Natural killer cell (primary cell): ENCODE measurements around the gene ACSM6. TPM values are rescaled to one million over a fixed set of nuclear protein-coding genes. Genes with fewer than 3 reads are reported as not detected.

Source experiments
- ATAC-seq, 3 donors: fragments of 150-1000 bp in 2 of 3; fragments of 200-7000 bp in 1 of 3; cut with Tn5 transposase; 1 replicate in 1 of 3; 2 replicates in 2 of 3; pipeline ENCODE4 v1.10.0; 2021; ENCODE audit warnings: mild to moderate bottlenecking in 2 of 3, moderate library complexity in 2 of 3
- DNase-seq, 2 donors: peaks; one replicate each; pipeline versions ENCODE4 v3.0.0 to v3.0.0-alpha.2; 2013 to 2021; ENCODE audit warnings: mixed read lengths in 1 of 2
- H3K27ac ChIP-seq: one replicate; pipeline ENCODE4 v1.5.1; 2013; ENCODE audit warnings: mild to moderate bottlenecking, low read length
- H3K27me3 ChIP-seq: one replicate; pipeline ENCODE4 v1.6.1; 2013; ENCODE audit warnings: low read length; ENCODE audit not compliant: control insufficient read depth, insufficient read depth
- H3K36me3 ChIP-seq: one replicate; pipeline ENCODE4 v1.6.1; 2013; ENCODE audit warnings: low read length; ENCODE audit not compliant: control insufficient read depth, insufficient read depth
- H3K4me1 ChIP-seq: one replicate; pipeline ENCODE4 v1.6.1; 2013; ENCODE audit warnings: low read length; ENCODE audit not compliant: control insufficient read depth, insufficient read depth
- H3K4me3 ChIP-seq: one replicate; pipeline ENCODE4 v1.5.1; 2013; ENCODE audit warnings: low read length
- H3K9me3 ChIP-seq: one replicate; pipeline ENCODE4 v1.6.1; 2013; ENCODE audit warnings: low read length; ENCODE audit not compliant: control insufficient read depth, insufficient read depth
- H3K27ac Mint-ChIP-seq, 2 donors: one replicate each; pipeline ENCODE4 v1.8.0; 2022; ENCODE audit warnings: mild to moderate bottlenecking in 2 of 2, mixed read lengths in 2 of 2, moderate library complexity in 1 of 2
- H3K27me3 Mint-ChIP-seq, 2 donors: one replicate each; pipeline ENCODE4 v1.8.0; 2022; ENCODE audit warnings: low read depth in 2 of 2, mixed read lengths in 2 of 2
- H3K36me3 Mint-ChIP-seq: one replicate; pipeline ENCODE4 v1.8.0; 2022; ENCODE audit warnings: mixed read lengths
- H3K4me1 Mint-ChIP-seq, 2 donors: one replicate each; pipeline ENCODE4 v1.8.0; 2022; ENCODE audit warnings: mixed read lengths in 2 of 2
- H3K4me3 Mint-ChIP-seq: one replicate; pipeline ENCODE4 v1.8.0; 2022; ENCODE audit warnings: mild to moderate bottlenecking, moderate library complexity, mixed read lengths
- H3K9me3 Mint-ChIP-seq, 2 donors: one replicate each; pipeline ENCODE4 v1.8.0; 2022; ENCODE audit warnings: mixed read lengths in 2 of 2
- CTCF ChIP-seq: fragments of 200-600 bp; IDR thresholded peaks from one replicate; pipeline ENCODE4 v1.8.0; 2022; ENCODE audit warnings: antibody characterized with exemption
- WGBS: methylation state at CpG from one replicate; pipeline ENCODE4 v1.1.7; 2013; ENCODE audit warnings: missing lambda C conversion rate; ENCODE audit not compliant: insufficient coverage; 5-methylcytosine and 5-hydroxymethylcytosine counted together
- intact Hi-C: fragments of 100-400 bp; cut with micrococcal nuclease; formaldehyde crosslinking; loops from one replicate; pipeline ENCODE4 v1.14.2; 2022
- total RNA-seq, 4 donors: library from RNA; stranded (reverse); fragments of 120-200 nt in 1 of 4; gene quantifications; one replicate each; pipeline versions ENCODE4 v1.2.3 to v1.2.4, GENCODE V29; 2013 to 2022

Gene ACSM6
- total RNA-seq, 3 donors from 2014 or later (not counting 1 experiment from before 2014, with no cell fraction given): not detected

GRCh38 chr10:95264227-95265051 lies 70.4 kb downstream of the ACSM6 start:
- H3K36me3 ChIP-seq: peaks cover 11% of the 10 kb centered on the region
- DNase-seq (no peak), ATAC-seq (no peak)
- H3K4me1 ChIP-seq: no peaks in the 10 kb centered on the region
- Mint-ChIP-seq H3K4me1 (peaks cover 4 to 5% of the 10 kb centered on the region in 2 donors), H3K9me3 (no peaks in the 10 kb centered on the region), H3K27me3 (no peaks in the 10 kb centered on the region), H3K36me3 (peaks cover 6% of the 10 kb centered on the region), H3K4me3 (no peak overlapping the region), H3K27ac (no peak overlapping the region)
- H3K4me3 ChIP-seq: no peak overlapping the region
- intact Hi-C loops: no loop called here
- no peaks in the 10 kb centered on the region for H3K27me3 ChIP-seq
- no peaks in the 10 kb centered on the region for H3K9me3 ChIP-seq
- 77% methylated on average over 6 of the region's 6 CpGs for WGBS
- TF ChIP-seq CTCF: no peak
- H3K27ac ChIP-seq: no peak overlapping the region

GRCh38 chr10:95265572-95265971 lies 71.5 kb downstream of the ACSM6 start:
- no peak overlapping the region for H3K4me3 ChIP-seq
- no peak for TF ChIP-seq CTCF
- 89% methylated on average over 8 of the region's 8 CpGs for WGBS
- no peak overlapping the region for H3K27ac ChIP-seq
- no peaks in the 10 kb centered on the region for H3K27me3 Mint-ChIP-seq
- no peak overlapping the region for H3K27ac Mint-ChIP-seq
- no peaks in the 10 kb centered on the region for H3K9me3 Mint-ChIP-seq
- DNase-seq (no peak), ATAC-seq (no peak)
- H3K4me1 Mint-ChIP-seq: peaks cover 4 to 5% of the 10 kb centered on the region in 2 donors
- no peak overlapping the region for H3K4me3 Mint-ChIP-seq
- no peaks in the 10 kb centered on the region for H3K27me3 ChIP-seq
- peaks cover 7% of the 10 kb centered on the region for H3K36me3 ChIP-seq
- H3K36me3 Mint-ChIP-seq: peaks cover 6% of the 10 kb centered on the region
- intact Hi-C loops: no loop called here
- no peaks in the 10 kb centered on the region for H3K9me3 ChIP-seq
- no peaks in the 10 kb centered on the region for H3K4me1 ChIP-seq

GRCh38 chr10:95266674-95267095 lies 72.6 kb downstream of the ACSM6 start:
- no peaks in the 10 kb centered on the region for H3K4me1 ChIP-seq
- intact Hi-C loops: no loop called here
- peak in 1 of 2 donors; percentile 30 for DNase-seq
- Mint-ChIP-seq H3K4me3 (no peak overlapping the region), H3K27me3 (no peaks in the 10 kb centered on the region), H3K36me3 (peaks cover 6% of the 10 kb centered on the region), H3K4me1 (peaks cover 4 to 5% of the 10 kb centered on the region in 2 donors), H3K27ac (peak overlapping the region in 1 of 2 donors; percentile 43), H3K9me3 (no peaks in the 10 kb centered on the region)
- WGBS: 80% methylated on average over 1 of the region's 1 CpG
- TF ChIP-seq CTCF: no peak
- H3K27ac ChIP-seq: peak overlapping the region; percentile 44
- no peaks in the 10 kb centered on the region for H3K27me3 ChIP-seq
- no peaks in the 10 kb centered on the region for H3K9me3 ChIP-seq
- H3K36me3 ChIP-seq: peaks cover 7% of the 10 kb centered on the region
- peak; percentile 40 to 56 (median 52) for ATAC-seq
- H3K4me3 ChIP-seq: no peak overlapping the region
